Measurements from ENCODE around the gene FOXN1. TPM values are rescaled to one million over a fixed set of nuclear protein-coding genes. Genes with fewer than 3 reads are reported as not detected.

Gene FOXN1
- total and polyA plus RNA-seq, 12 donors = not detected

DNA sequence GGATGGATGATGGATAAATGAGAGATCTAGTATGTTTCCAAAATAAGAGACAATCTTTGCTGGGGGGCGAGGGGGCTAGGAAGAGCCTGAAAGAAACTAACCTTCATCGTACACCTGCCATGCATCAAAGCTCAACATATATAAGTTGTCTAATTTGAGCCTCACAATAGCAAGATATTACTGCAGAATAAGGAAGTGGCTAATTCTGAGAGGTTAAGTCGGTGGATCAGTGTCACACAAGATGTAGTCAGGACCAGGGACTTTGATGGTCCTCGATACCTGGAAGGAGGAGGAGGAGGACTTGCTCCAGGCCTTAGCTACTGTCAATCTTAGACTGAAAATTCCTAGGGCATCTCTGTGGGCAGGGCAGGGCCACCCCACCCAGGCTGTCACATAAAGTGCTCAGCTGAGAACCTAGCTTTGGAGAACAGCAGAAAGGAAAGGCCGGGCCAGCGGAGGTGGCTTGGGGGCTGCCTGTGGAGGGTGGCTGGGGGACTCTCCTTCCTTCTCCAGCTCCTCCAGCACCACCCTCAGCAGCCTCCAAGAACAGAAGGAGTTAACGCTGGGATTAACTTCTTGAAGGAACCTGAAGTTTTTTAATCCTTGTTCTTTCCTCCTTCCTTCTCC is 33.2 kb upstream of the FOXN1 start:
- no peak for DNase-seq
- Histone ChIP-seq H3K27ac (no peak overlapping the region), H3K4me3 (no peak overlapping the region), H3K4me1 (peaks cover 0 to 8% (median 0%) of the 10 kb centered on the region in 9 donors), H3K36me3 (no peaks in the 10 kb centered on the region), H3K9me3 (no peaks in the 10 kb centered on the region), H3K27me3 (peaks cover 0 to 14% (median 4%) of the 10 kb centered on the region in 7 donors)
- 85 to 93% methylated on average over 7 of the region's 7 CpGs for WGBS, 2 donors
- intact Hi-C loops (cut with DNase I) = no loop called here
- TF ChIP-seq, protein P1, sequence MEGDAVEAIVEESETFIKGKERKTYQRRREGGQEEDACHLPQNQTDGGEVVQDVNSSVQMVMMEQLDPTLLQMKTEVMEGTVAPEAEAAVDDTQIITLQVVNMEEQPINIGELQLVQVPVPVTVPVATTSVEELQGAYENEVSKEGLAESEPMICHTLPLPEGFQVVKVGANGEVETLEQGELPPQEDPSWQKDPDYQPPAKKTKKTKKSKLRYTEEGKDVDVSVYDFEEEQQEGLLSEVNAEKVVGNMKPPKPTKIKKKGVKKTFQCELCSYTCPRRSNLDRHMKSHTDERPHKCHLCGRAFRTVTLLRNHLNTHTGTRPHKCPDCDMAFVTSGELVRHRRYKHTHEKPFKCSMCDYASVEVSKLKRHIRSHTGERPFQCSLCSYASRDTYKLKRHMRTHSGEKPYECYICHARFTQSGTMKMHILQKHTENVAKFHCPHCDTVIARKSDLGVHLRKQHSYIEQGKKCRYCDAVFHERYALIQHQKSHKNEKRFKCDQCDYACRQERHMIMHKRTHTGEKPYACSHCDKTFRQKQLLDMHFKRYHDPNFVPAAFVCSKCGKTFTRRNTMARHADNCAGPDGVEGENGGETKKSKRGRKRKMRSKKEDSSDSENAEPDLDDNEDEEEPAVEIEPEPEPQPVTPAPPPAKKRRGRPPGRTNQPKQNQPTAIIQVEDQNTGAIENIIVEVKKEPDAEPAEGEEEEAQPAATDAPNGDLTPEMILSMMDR (IDR thresholded peaks at IDR 0.05) = no peak
- no peak for ATAC-seq

DNA sequence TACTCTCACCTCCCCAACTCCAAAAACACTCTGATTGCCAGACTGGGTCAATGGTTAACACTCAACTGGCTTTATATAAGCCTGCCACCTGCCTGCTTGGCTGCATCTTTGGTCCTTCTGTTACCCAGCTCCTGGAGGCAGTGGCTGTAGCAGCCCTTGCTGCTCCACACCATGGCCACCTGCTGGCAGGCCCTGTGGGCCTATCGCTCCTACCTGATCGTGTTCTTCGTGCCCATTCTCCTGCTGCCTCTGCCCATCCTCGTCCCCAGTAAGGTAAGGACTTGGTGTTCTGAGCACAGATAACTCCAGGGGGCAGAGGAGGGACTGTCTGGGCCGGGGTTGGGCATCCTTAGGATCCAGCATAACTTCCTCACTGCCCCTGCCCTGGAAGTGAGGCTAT is 32.6 kb upstream of the FOXN1 start, which contains the start of gene SLC13A2:
Gene SLC13A2, plus strand, starts transcription at position 103 of the 400 bp plus-strand sequence. Its CDS starts 69 bp downstream, at position 172.
- no peak for DNase-seq

DNA sequence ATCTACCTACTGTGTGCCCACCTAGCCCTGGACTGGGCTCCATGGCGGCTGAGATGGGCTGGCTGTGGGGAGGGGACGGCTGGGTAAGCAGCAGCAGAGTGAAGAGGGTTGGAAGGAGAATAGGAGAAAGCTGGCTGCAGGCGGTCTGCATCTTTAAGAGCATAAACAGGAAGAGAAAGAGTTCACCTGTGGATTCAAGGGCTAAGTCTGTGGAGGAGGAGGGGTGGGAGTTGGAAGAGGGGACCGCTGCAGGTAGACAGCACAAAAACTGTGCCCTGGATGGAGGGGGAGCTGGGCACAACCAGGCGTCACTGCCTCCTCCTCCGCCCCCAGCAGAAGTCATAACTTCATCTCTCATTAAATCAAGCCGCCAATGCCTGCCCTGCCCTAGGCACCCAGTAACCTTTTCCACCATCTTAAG is 32.0 kb upstream of the FOXN1 start:
- H3K4me3 ChIP-seq = no peak overlapping the region
- 78 to 90% methylated on average over 7 of the region's 7 CpGs for WGBS, 2 donors
- DNase-seq = no peak

More for the DNA sequence above, 32.6 kb upstream of the FOXN1 start, which contains the start of gene SLC13A2:
- TF ChIP-seq, protein P1 (IDR thresholded peaks at IDR 0.05) = no peak
- no peak within 1 kb of the TSS for H3K4me3 ChIP-seq
- WGBS, 2 donors = 69 to 81% methylated on average over 5 of the region's 5 CpGs
- H3K4me1 ChIP-seq = peaks cover 0 to 4% (median 0%) of the 10 kb centered on the region in 9 donors
- no peak within 1 kb of the TSS for H3K27ac ChIP-seq
- H3K27me3 ChIP-seq = peaks cover 0 to 14% (median 4%) of the 10 kb centered on the region in 7 donors
- peak in 1 of 8 donors; percentile 37 for ATAC-seq
- H3K9me3 ChIP-seq = no peaks in the 10 kb centered on the region
- no peaks in the 10 kb centered on the region for H3K36me3 ChIP-seq
- intact Hi-C loops (cut with DNase I) = no loop called here

DNA sequence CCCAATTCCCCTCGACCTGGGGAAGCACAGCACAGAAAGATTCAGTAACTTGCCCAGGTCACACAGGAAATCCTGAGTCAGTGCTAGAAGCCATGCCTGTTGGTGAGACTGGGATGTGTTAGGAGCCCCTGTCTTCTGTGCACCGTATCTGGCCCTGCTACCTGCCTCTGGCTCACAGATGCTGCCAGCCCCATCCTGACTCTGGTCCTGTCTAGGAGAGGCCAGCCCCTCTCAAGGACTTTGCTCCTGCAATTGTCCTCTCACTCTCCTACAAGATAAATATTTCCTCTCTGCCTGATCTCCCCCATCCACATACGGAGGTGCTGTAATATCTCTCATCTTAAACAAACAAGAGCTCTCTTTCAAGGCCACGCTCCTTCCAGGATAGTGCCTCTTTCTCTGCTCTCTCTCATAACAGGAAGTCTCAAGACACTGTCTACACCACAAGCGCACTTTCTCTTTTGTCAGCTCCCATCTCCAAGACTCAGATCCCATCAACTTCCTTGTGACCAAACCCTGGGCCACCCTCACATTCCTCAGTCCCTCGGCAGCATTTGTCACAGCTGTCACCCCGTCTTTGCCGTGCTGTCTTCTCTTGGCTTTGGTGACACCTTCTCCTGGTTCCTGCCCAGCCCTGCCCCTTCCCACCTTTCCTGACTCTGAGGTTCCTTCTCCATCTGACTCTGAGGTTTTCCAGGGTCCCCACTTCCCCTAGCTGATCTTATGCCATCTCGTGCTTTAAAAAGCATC is 30.8 kb upstream of the FOXN1 start:
- intact Hi-C loops (cut with DNase I) = no loop called here
- Histone ChIP-seq H3K36me3 (no peaks in the 10 kb centered on the region), H3K4me1 (no peaks in the 10 kb centered on the region), H3K4me3 (no peak overlapping the region), H3K27ac (no peak overlapping the region), H3K9me3 (no peaks in the 10 kb centered on the region), H3K27me3 (peaks cover 0 to 9% (median 0%) of the 10 kb centered on the region in 7 donors)
- ATAC-seq (no peak), DNase-seq (no peak)
- 43 to 45% methylated on average over 9 of the region's 9 CpGs for WGBS, 2 donors
- TF ChIP-seq, protein P1 (IDR thresholded peaks at IDR 0.05) = no peak

More for the DNA sequence above, 32.0 kb upstream of the FOXN1 start:
- ATAC-seq = no peak
- Histone ChIP-seq H3K4me1 (no peaks in the 10 kb centered on the region), H3K36me3 (no peaks in the 10 kb centered on the region), H3K9me3 (no peaks in the 10 kb centered on the region), H3K27me3 (peaks cover 0 to 14% (median 2%) of the 10 kb centered on the region in 7 donors), H3K27ac (no peak overlapping the region)
- intact Hi-C loops (cut with DNase I) = no loop called here
- TF ChIP-seq, protein P1 (IDR thresholded peaks at IDR 0.05) = no peak
